ENCODE results near the gene SMIM35.
A peak's percentile ranks its signal among the peaks of the same experiment; 100 is the strongest.

Gene SMIM35

DNA sequence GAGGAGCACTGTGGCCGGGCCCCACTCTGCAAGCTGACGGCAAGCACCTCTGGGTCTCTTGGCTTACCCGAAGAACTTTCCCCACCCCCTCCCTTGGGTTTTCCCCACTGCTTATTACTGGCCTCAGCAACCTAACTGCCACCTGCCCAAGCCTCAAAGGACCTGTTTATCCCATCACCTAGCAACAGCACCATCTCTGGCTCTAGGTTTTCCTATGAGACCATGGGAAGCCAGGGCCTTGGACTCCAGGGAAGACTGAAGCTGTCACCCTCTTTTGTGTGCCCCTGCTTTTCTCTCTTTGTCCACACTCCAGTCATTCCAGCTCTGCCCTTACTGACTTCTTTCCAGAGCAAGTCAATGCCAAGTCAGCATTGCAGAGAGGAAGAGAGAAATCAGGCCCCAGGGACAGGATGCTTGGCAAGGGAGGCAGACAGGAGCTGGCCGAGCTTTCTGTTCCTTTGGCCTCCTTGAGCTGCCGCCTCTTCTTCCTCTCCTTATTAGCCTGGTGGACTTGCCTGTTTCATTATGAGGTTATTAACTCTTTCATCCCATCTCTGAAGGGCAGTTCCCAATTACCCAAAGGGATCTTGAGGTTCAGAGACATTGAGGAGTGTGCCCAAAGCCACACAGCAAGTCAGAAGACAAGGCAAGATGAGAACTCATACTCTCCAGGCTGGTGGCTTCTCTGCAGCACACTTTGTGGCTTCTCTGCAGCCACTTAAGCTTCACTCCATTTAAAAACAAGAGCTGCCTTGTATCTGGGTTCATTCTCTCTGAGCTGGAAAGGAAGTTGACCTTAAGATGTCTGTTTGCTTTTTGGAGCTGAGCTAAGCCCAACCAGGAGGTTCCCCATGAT, at the start of gene SMIM35:
SMIM35 (minus strand) TSS at position 51 of the 856 bp plus-strand sequence. CDS start 206 bp downstream, outside the sequence.
- DNase-seq (ENCODE audit: low read depth): no peak

DNA sequence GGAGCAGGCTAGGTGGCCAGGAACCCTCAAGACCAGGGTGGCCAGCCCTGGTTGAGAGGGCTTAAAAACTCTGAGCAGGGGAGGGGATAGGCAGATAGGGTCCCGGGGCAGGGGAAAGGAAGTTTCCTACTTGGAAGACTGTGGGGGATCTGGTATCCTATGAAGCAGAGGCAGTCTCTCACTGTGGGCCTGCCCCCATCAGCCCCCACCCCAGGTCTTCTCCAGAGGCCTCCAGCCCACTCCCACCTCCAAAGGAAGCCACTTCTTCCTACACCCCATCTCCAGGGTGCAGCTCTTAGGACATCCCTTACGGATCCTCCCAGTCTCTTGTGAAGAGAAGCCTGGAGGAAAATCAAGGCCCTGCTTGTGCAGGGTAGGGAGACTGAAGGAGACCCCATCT, 49.6 kb upstream of the SMIM35 start:
- no peak for DNase-seq (ENCODE audit: low read depth)

DNA sequence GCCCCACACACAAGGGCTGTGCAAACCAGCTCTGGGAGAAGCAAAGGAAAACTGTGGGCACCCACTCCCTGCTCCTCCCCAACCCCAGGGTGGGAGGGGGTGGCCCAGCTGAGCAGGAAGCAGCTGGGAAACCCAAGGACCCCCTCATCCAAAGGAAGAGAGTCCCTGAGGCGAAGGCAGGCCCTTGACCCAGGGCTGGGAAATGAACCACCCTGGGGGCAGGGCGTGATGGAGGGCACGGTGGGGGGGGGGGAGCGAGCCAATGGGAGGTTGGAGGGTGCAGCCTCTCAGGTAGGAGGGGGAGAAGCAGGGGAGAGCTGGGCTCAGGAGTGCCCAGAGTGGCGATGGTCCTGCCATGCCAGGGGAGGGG, 49.0 kb upstream of the SMIM35 start:
- DNase-seq (ENCODE audit: low read depth): no peak

DNA sequence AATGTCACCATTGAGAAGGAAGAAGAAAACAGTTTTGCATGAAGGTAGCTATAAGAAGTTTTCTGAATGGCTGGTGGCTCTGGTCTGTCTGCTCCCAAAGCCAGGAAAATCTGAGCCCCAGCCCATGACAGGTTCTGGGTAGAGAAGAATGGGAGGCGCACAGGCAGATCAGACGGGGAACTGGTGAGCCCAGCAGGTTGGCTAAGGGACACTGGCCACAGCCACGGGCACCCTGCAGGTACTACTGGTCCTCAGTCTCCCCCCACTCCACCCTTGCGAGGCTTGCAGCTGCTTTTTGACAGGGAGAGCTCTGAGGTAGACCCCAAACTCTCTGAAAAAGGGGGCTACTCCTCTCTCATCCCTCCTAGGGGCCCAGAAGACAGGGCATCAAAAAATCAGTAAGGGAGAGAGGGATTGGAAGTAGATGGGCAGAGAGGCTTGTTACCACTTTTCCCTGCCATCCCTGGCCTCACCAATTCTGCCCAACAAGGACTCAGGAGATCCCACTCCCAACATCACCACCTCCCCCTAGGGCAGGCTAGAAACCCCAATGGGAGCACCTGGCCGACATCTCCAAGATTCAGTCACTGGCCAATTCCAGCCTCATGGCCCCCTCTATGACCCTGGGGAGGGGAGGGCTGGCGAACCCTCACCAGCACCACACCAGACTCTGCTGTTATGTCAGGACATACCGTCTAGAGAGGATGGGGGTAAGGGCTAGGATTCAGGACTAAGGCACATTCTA, 48.5 kb upstream of the SMIM35 start:
- DNase-seq (ENCODE audit: low read depth): no peak

DNA sequence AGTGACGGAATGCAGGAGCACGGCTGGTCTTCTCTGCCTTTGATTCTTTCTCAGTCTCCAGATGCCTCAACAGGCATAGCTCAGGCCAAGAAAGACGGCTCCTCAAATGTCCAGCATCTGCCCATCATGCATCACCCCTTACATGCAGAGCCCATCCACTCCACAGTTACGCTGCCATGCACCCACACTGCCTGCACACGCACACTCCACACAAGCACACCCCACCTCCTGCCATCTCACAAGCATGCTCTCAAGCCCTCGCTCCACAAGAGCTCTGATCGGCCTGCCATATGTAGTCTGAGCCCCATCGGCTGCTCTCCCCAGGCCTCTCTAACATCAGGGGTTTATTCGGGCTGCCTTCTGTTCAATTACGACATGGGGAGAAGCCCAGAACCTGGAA, 47.1 kb upstream of the SMIM35 start:
- DNase-seq (ENCODE audit: low read depth): no peak

DNA sequence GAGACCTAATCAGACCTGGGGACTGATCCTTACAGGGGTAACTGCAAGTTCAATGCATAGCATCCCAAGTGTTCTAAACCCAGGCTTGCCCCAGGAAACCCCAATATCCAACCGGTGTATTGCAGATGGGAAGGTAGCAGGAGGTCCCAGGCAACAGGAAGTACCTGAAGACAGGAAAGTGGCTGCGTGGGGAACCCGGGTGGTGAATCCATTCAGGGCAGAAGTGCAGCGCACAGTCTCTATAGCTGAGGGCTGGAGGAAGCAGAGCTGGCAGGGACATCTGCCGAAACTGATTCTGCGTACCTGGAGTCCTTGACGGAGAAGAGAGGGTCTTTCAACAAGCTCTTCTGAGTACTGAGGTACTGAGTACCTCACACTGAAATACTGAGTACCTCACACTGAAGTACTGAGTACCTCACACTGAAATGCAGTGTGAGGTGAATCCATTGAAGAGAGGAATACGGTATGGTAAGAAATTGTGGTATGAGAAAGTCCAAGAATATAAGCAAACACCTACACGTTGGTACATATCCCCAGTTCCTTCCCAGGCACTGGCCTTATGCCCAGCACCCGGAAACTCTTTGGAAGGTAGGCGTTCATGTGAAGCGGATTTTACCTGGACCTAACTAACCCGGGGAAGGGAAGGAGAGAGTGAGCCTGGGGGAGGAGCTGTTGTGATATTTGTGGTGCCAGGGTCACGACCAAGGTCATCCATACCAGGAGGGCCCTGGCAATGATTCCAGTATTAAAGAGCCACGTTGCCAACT, 45.8 kb upstream of the SMIM35 start:
- DNase-seq (ENCODE audit: low read depth): no peak

DNA sequence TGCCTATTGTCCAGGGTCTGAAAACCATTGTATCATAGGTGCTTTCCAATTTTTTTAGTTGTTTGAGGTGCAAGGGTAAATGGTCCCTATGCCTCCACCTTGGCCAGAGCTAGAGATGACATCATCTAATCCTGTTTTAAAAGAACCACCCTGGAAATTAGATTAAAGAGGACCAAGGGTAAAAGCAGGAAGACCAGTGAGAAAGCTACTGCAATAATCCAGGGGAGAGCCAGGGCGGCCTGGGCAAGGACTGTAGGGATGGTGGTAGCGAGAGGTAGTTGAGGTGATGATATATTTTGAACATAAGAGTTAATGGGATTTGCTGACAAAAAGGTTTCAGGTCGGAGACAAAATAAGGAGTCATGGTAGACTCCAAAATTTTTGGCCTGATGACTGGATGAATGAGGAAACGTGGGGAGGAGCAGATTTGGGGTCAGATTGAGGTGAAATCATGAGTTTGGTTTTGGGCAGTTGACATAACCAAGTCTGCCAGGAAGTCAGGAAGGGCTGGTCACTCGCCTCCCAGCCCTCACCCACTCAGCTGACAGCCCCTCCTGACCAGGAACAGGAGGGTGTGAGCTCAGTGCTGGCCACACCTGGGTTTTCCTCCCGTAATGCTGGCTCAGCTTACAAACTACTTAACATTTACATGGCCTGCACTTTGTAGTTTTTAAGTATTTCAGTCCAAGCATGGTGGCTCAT, 42.9 kb upstream of the SMIM35 start:
- DNase-seq (ENCODE audit: low read depth): no peak

DNA sequence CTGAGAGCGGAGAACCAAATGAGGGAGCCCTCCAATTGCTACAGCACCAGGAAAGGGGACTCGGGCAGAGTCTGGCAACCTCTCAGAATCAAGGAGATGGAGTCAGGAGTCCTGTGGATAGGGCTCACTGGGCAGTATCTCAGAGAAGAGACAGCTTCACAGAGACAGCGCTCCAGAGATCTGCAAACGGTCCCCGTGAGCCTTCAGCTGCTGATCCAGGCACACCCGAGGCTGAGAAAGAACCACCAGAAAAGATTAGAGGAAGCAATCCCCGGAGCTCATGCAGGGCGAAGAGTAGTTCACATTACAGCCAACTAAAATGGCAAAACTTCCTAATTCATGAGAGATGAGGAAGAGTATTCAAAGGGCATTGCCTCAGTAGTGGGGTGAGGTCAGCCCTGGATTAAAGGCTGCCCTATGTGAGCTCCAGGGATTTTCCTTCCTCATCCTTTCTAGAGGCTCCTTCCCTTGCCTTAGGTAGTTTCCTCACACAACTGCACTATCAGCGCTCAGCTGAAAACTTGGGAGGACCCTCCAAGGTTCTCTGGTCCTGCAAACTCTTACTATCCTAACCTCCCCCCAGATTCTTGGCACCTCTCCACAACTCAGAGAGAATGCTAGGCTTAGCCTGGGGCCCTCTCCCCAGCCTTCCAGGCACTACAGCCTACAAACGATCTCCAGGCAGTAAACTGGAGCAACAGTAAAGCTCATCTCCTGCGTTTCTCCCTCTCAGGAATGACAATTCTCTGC, 42.1 kb upstream of the SMIM35 start:
- no peak for DNase-seq (ENCODE audit: low read depth)

DNA sequence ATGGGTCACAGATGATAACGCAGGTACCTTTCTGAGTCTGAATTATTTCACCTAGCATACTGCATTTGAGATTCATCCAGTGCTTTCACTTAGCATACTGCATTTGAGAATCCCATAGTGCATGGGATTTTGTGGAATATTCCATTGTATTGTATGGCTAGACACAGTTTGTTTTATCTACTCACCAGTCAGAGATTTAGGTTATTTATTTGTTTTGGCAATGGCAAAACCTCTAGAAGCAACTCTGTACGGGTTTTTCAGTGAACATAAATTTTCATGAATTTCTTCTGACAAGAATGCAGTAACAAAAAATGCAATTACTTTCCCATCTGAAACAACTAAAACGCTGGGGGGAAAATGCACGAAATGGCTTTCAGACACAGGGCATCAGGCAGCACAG, 41.5 kb upstream of the SMIM35 start:
- no peak for DNase-seq (ENCODE audit: low read depth)

DNA sequence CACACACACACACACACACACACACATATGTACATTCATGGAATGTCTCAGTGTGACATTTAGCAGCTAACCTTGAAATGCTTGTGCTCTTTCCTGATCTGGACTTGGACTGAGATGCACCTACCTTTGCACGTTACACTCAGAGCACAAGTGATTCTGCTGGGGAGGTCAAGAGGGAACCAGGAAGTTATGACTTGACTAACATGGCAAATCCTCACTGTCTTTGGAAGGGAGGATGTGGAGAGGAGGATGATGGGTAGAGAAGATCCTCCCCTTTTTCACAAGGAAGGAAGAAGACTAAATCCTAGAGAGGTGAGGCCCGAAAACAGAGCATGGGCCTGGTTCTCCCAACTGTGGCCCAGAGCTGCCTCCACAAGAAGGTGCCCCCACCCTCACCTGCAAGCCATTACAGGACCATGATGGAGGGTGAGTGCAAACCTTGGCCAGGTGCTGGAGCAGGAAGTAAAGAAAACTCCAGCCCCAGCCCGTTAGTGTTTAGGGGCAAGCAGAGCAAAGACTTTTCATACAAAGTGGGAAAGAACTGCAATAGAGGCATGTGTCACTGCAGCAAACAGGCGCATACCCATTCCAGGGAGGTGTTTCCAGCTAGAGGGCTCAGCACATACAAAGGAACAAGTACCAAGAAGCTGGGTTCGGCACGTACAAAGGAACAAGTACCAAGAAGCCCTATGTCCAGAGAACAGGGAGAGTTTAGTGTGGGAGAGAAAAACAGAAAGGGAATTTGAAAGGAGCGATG, 39.5 kb upstream of the SMIM35 start:
- peak; percentile 28 for DNase-seq (ENCODE audit: low read depth)

DNA sequence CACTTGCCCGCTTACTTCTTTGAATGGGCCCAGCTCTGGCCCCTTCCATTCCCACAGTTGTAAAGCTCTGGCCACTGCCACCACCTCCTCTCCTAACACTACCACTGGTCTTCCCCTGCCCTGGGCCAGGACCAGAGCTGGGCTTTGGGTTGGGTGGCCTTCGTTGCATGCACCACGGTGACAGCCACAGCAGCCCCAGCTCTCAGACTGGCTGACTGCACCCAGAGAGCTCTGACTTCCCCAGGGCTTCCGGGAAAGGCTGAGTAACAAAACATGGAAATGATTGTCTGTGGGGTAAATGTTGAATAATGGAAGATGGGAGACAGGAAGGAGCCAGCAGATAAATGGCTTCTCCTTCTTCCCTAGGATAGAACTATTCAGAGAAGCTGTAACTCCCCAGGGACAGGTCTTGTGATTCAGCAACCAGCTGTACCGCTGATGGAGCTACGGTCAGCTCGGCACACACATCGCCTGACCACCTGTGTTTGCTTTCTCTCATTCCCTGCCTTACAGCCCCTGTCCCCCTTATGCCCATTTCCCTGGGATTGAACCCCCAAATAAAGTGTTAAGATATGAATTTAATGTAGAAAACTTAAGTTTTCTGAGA, 38.3 kb upstream of the SMIM35 start:
- DNase-seq (ENCODE audit: low read depth): no peak

DNA sequence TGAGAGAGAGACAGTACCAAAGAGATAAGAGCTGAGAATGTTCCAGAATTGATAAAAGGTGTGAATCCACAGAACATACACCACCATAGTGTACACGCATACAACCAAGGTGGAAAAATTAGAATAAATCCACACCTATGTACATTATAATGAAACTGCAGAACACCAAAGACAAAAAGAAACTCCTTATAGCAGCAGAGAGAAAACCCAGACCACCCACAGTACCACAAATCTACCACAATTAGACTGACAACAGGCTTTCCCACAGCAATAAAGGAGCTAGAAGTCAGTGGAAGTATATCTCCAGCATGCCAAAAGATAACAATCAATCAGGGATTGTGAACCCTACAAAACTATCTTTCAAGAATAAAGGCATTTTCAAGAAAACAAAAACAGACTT, 34.0 kb upstream of the SMIM35 start:
- DNase-seq (ENCODE audit: low read depth): no peak

DNA sequence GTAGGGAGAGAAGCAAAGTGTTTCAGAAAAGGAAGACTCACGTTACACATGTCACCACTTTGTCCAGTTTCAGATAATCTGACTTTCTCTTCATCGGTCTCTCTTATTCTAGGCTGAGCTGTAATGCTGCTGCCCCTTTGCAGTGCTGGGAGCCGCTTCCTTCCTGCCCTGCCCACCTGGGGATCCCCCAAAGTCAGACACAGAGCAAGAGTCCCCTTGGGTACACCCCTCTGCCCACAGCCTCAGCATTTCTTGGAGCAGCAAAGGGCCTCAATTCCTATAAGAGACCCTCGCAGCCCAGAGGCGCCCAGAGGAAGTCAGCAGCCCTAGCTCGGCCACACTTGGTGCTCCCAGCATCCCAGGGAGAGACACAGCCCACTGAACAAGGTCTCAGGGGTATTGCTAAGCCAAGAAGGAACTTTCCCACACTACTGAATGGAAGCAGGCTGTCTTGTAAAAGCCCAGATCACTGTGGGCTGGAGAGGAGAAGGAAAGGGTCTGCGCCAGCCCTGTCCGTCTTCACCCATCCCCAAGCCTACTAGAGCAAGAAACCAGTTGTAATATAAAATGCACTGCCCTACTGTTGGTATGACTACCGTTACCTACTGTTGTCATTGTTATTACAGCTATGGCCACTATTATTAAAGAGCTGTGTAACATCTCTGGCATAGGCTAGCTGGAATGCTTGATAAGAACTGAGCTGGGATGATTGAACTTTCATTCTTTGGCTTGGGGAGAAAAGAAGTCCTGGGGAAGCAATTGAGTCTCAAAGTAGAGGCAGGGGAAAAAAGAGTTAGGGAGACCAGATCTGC, 31.2 kb upstream of the SMIM35 start:
- no peak for DNase-seq (ENCODE audit: low read depth)

DNA sequence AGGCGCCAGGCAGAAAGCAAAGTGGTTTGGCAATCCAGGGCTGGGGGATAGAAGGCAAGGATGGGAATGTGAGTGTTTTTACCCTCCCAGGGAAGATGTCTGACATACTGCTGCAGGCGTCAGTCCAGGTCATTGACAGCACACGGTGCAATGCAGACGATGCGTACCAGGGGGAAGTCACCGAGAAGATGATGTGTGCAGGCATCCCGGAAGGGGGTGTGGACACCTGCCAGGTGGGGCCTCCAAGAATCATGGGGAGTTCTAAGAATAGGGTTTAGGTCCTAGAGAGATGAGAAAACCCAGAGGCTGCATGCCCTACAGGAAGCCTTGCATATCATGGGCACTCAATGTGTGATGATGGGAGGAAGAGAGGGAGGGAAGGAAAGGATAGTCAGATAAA, 28.3 kb upstream of the SMIM35 start:
- no peak for DNase-seq (ENCODE audit: low read depth)

DNA sequence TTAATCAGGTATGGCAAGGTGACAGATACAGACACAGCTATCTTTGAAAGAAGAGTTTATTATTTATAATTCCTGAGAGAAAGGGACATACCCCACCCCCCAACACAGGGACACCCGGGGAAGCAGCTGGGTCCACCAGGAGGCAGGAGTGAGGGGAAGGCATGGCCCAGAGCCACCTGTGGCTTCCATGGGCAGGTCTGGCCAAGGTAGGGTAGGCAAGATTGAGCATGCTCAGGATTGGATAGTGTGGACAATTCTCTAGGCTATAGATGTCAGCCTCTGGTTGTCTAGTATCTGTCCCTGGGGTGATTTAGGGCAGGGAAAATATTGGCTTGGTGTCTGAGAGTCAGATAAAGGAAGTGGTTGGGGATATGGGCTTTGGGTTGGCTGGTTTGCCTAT, 27.5 kb upstream of the SMIM35 start:
- DNase-seq (ENCODE audit: low read depth): no peak

DNA sequence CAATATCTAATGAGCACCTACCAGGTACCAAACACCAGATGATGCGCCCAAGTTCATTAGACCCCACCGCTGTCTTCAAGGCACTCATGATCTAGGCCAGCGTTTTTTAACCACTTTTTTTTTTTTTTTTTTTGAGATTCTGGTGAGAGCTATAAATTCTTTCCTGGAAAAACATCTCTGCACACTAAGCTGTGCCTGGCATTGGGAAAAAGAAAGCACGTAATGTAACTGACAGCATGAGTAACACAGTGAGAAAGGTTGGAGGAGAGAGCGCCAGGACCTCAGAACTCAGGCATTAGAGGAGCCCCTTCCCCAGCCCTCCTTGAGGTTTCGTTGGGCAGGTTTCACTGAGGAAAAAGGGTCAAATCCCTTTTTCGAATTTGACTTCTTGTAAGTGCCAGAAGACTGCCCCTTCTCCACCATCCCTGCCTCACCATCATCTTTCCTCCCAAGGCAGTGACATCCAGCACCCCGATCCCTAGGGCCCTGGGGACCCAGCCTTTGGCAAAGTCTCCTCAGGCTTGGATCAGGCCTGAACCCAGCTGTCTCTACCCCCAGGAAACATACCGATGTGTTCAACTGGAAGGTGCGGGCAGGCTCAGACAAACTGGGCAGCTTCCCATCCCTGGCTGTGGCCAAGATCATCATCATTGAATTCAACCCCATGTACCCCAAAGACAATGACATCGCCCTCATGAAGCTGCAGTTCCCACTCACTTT, 26.1 kb upstream of the SMIM35 start:
- no peak for DNase-seq (ENCODE audit: low read depth)

DNA sequence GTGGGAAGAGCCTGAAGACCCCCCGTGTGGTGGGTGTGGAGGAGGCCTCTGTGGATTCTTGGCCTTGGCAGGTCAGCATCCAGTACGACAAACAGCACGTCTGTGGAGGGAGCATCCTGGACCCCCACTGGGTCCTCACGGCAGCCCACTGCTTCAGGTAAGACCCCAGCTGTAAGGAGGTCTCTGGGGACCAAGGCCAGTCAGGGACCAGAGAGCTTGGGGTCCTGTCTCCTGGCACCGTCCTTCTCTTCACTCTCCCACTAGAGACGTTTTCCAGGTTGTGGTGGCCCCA, 24.9 kb upstream of the SMIM35 start:
- no peak for DNase-seq (ENCODE audit: low read depth)

DNA sequence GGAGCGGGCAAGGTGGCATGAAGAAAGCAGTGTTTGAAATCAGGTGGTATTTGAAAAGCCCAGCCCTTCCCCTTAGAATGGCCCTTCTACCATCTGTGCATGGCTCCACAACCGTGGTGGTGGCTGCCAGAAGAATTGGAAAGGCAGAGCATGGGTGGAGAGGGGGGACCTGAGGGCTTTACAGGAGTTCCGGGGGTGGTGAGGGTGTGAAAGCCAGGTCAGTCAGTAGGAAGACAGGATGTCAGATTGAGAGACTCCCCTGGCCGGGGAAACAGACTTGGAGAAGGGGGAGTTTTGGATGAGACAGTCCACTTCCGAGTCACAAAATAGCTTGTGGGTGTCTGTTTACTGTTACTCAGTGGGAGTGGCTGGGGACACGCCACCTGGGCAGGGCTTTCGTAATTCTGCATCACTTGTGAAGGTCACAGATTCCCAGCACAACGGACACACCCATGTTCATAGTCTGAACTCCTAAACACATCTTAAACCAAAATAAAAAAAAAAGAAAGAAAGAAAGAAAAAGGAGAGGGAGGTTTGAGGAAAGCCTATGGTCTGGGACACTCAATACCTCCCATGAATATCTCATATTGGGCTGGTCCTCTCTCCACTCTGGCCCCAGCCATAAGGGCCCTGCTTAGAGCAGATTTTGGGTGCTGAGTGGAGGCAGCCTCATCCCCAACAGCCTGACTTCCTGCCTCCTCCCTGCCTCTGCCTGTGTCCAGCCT, 24.4 kb upstream of the SMIM35 start:
- no peak for DNase-seq (ENCODE audit: low read depth)
